NCI-H526 treated with DMSO at 0.1 percent for 48 hours (cell line): ENCODE measurements around the gene ATP6V1G2.
"Not testable (repeated sequence)": the region's sequence is repeated elsewhere in the genome, so short reads cannot be mapped to it uniquely, and the experiment has no call there.

Experiments used
- DNase-seq: peaks from one replicate; lab custom pipeline; 2025; lab: John Stamatoyannopoulos, UW

ATP6V1G2 gene

GRCh38 chr6:31546339-31546957, at the start of gene ATP6V1G2:
TSS of gene ATP6V1G2 (minus strand) at chr6:31546608. CDS start at chr6:31546559, 49 bp downstream.
- peak; percentile 95 for DNase-seq

GRCh38 chr6:31592396-31592771, 46.0 kb upstream of the ATP6V1G2 start:
- DNase-seq: no peak

GRCh38 chr6:31590691-31591090, 44.3 kb upstream of the ATP6V1G2 start:
- DNase-seq: not testable (repeated sequence)

GRCh38 chr6:31588871-31589650, 42.7 kb upstream of the ATP6V1G2 start:
- DNase-seq: no peak

- DNase-seq: no peak
Observed at GRCh38 chr6:31587791-31588777, 41.7 kb upstream of the ATP6V1G2 start.

- DNase-seq: no peak
Observed at GRCh38 chr6:31586599-31587281, 40.3 kb upstream of the ATP6V1G2 start.

- DNase-seq: no peak
Observed at GRCh38 chr6:31586008-31586407, 39.6 kb upstream of the ATP6V1G2 start, which contains the start of gene LST1. TSS of gene LST1 (plus strand) at chr6:31586277. CDS start at chr6:31587300, 1,023 bp downstream.

- no peak for DNase-seq
Observed at GRCh38 chr6:31585491-31585890, 39.1 kb upstream of the ATP6V1G2 start.

GRCh38 chr6:31582230-31582643, 35.8 kb upstream of the ATP6V1G2 start, which contains the start of gene LTB:
TSS of gene LTB (minus strand) at chr6:31582424. CDS start at chr6:31582417, 7 bp downstream.
- DNase-seq: no peak

GRCh38 chr6:31581434-31582229, 35.2 kb upstream of the ATP6V1G2 start:
- DNase-seq: no peak

GRCh38 chr6:31580807-31581433, 34.5 kb upstream of the ATP6V1G2 start:
- peak; percentile 56 for DNase-seq

GRCh38 chr6:31580438-31580740, 34.0 kb upstream of the ATP6V1G2 start:
- DNase-seq: no peak

GRCh38 chr6:31579546-31580437, 33.4 kb upstream of the ATP6V1G2 start:
- DNase-seq: no peak

GRCh38 chr6:31579119-31579505, 32.7 kb upstream of the ATP6V1G2 start:
- no peak for DNase-seq

- DNase-seq: no peak
Observed at GRCh38 chr6:31578184-31579118, 32.0 kb upstream of the ATP6V1G2 start.

GRCh38 chr6:31577579-31577966, 31.2 kb upstream of the ATP6V1G2 start:
- DNase-seq: no peak

GRCh38 chr6:31576897-31577578, 30.6 kb upstream of the ATP6V1G2 start:
- DNase-seq: no peak
